NCI-H524 (cell line): ENCODE results near the gene MED13L.

Source experiments
- DNase-seq, 2 experiments: peaks; one replicate each; lab custom pipeline; 2025; lab: John Stamatoyannopoulos, UW

Gene MED13L

GRCh38 chr12:115973066-115973465 lies 304.4 kb downstream of the MED13L start:
- DNase-seq: no peak

- DNase-seq: no peak
Observed at GRCh38 chr12:115972241-115972640, 305.3 kb downstream of the MED13L start.

GRCh38 chr12:115968211-115968610 lies 309.3 kb downstream of the MED13L start:
- DNase-seq: no peak

GRCh38 chr12:115966376-115966775 lies 311.1 kb downstream of the MED13L start:
- DNase-seq: no peak

GRCh38 chr12:115964626-115965025 lies 312.9 kb downstream of the MED13L start:
- DNase-seq: no peak

GRCh38 chr12:115964214-115964613 lies 313.3 kb downstream of the MED13L start:
- no peak for DNase-seq

- no peak for DNase-seq
Observed at GRCh38 chr12:115962216-115962615, 315.3 kb downstream of the MED13L start.

GRCh38 chr12:115960868-115961802 lies 316.4 kb downstream of the MED13L start:
- DNase-seq: no peak

- DNase-seq: no peak
Observed at GRCh38 chr12:115957686-115958290, 319.7 kb downstream of the MED13L start.

GRCh38 chr12:115956659-115957058 lies 320.8 kb downstream of the MED13L start:
- no peak for DNase-seq

- no peak for DNase-seq
Observed at GRCh38 chr12:115956236-115956635, 321.3 kb downstream of the MED13L start.

GRCh38 chr12:115953450-115953849 lies 324.0 kb downstream of the MED13L start:
- no peak for DNase-seq

- no peak for DNase-seq
Observed at GRCh38 chr12:115953031-115953430, 324.5 kb downstream of the MED13L start.

- DNase-seq: no peak
Observed at GRCh38 chr12:115950959-115951358, 326.5 kb downstream of the MED13L start.

GRCh38 chr12:115949675-115950074 lies 327.8 kb downstream of the MED13L start:
- peak in 1 of 2 experiments; percentile 8 for DNase-seq

- no peak for DNase-seq
Observed at GRCh38 chr12:115947696-115948062, 329.8 kb downstream of the MED13L start.

- peak in 1 of 2 experiments; percentile 12 for DNase-seq
Observed at GRCh38 chr12:115946867-115947695, 330.4 kb downstream of the MED13L start.

GRCh38 chr12:115946092-115946491 lies 331.4 kb downstream of the MED13L start:
- DNase-seq: no peak

- DNase-seq: no peak
Observed at GRCh38 chr12:115945491-115945885, 332.0 kb downstream of the MED13L start.

- DNase-seq: no peak
Observed at GRCh38 chr12:115944837-115945490, 332.5 kb downstream of the MED13L start.

GRCh38 chr12:115944392-115944742 lies 333.1 kb downstream of the MED13L start:
- DNase-seq: no peak
